ENCODE data around the gene APBB1IP.

DNA sequence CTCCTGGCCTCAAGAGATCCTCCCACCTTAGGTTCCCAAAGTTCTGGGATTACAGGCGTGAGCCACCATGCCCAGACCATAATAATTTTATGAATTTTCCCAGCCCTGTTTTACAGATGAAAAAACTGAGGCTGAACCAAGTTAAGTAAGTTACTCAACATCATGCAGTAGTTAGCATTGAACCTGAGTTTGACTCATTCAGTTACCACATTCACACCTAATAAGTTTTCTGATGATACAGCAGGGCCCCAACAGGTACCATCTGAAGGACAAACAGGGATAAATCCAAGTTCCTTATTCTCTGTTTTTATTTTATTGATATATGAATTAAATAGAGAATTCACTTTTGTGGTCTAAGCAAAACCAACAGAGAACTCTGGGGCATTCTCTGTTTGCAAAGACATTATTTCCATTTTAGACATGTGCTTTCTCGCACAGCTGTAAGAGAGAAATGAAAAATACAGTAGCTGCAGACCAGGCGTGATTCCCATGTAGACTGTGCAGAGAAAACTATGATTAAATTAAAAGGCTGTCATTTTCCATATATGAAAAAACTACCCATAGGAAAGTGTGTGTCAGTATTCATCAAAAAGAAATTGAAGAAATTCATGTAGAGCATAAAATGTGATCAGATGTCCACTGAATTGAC, 26.6 kb downstream of the APBB1IP start:
- TF ChIP-seq, protein P1, sequence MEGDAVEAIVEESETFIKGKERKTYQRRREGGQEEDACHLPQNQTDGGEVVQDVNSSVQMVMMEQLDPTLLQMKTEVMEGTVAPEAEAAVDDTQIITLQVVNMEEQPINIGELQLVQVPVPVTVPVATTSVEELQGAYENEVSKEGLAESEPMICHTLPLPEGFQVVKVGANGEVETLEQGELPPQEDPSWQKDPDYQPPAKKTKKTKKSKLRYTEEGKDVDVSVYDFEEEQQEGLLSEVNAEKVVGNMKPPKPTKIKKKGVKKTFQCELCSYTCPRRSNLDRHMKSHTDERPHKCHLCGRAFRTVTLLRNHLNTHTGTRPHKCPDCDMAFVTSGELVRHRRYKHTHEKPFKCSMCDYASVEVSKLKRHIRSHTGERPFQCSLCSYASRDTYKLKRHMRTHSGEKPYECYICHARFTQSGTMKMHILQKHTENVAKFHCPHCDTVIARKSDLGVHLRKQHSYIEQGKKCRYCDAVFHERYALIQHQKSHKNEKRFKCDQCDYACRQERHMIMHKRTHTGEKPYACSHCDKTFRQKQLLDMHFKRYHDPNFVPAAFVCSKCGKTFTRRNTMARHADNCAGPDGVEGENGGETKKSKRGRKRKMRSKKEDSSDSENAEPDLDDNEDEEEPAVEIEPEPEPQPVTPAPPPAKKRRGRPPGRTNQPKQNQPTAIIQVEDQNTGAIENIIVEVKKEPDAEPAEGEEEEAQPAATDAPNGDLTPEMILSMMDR (conservative IDR thresholded peaks at IDR 0.05 in 1 of 2, IDR thresholded peaks at IDR 0.05 in 1 of 2; ENCODE audit: extremely low read depth in 1 of 2, insufficient read depth in 1 of 2, low read depth in 1 of 2, low read length in 2 of 2), result no peak
- no peak for TF ChIP-seq EZH2 (IDR thresholded peaks at IDR 0.05; ENCODE audit: borderline replicate concordance, low read length)

All from mammary epithelial cell (primary cell).